GM18517 (cell line): ENCODE data around the gene CLSTN3.
"Not testable (repeated sequence)": the region's sequence is repeated elsewhere in the genome, so short reads cannot be mapped to it uniquely, and the experiment has no call there.

Experiments
- ATAC-seq: cut with Tn5 transposase; IDR thresholded peaks from one replicate; pipeline ENCODE4 v1.9.1; 2021; ENCODE audit warnings: mild to moderate bottlenecking, moderate library complexity; ENCODE audit not compliant: unreplicated experiment

CLSTN3 gene

GRCh38 chr12:7103837-7104584 is 26.2 kb upstream of the CLSTN3 start:
- ATAC-seq: no peak

GRCh38 chr12:7106082-7106481 is 24.1 kb upstream of the CLSTN3 start:
- ATAC-seq: no peak

- ATAC-seq: not testable (repeated sequence)
Observed at GRCh38 chr12:7107181-7107580, 23.0 kb upstream of the CLSTN3 start.

- no peak for ATAC-seq
Observed at GRCh38 chr12:7107636-7108002, 22.6 kb upstream of the CLSTN3 start.

GRCh38 chr12:7108003-7108795 is 22.0 kb upstream of the CLSTN3 start:
- peak; percentile 79 for ATAC-seq

- ATAC-seq: no peak
Observed at GRCh38 chr12:7108796-7109571, 21.2 kb upstream of the CLSTN3 start, which contains the start of gene C1RL. C1RL (minus strand) TSS chr12:7109214; CDS start chr12:7109180, 34 bp downstream.

GRCh38 chr12:7109572-7109920 is 20.6 kb upstream of the CLSTN3 start:
- ATAC-seq: no peak

- ATAC-seq: no peak
Observed at GRCh38 chr12:7110661-7111060, 19.5 kb upstream of the CLSTN3 start.

- ATAC-seq: no peak
Observed at GRCh38 chr12:7112041-7112440, 18.1 kb upstream of the CLSTN3 start.

GRCh38 chr12:7113389-7113871 is 16.7 kb upstream of the CLSTN3 start:
- peak; percentile 52 for ATAC-seq

- ATAC-seq: no peak
Observed at GRCh38 chr12:7114008-7114407, 16.2 kb upstream of the CLSTN3 start.

GRCh38 chr12:7114851-7115250 is 15.3 kb upstream of the CLSTN3 start:
- ATAC-seq: no peak

GRCh38 chr12:7116196-7116595 is 14.0 kb upstream of the CLSTN3 start:
- no peak for ATAC-seq

GRCh38 chr12:7116916-7117315 is 13.3 kb upstream of the CLSTN3 start:
- ATAC-seq: no peak

GRCh38 chr12:7117670-7118069 is 12.5 kb upstream of the CLSTN3 start:
- ATAC-seq: no peak

GRCh38 chr12:7118881-7119280 is 11.3 kb upstream of the CLSTN3 start:
- ATAC-seq: no peak

- no peak for ATAC-seq
Observed at GRCh38 chr12:7120166-7120565, 10.0 kb upstream of the CLSTN3 start.

GRCh38 chr12:7121324-7121723 is 8.8 kb upstream of the CLSTN3 start:
- ATAC-seq: no peak

GRCh38 chr12:7122811-7123769 is 7.1 kb upstream of the CLSTN3 start:
- ATAC-seq: no peak

GRCh38 chr12:7123806-7124522 is 6.2 kb upstream of the CLSTN3 start:
- ATAC-seq: no peak
